WTC11 (cell line): ENCODE results near the gene DCAF15. TPM values are rescaled to one million over a fixed set of nuclear protein-coding genes. Genes with fewer than 3 reads are reported as not detected.

Source experiments
- ATAC-seq: fragments of 200-7000 bp; cut with Tn5 transposase; 2 replicates; pipeline ENCODE4 v1.10.0; 2021; ENCODE audit warnings: mild to moderate bottlenecking, moderate library complexity
- CTCF ChIA-PET: fragments of 300-600 bp; sonication (Branson Sonifier 250); formaldehyde crosslinking; loops from one replicate; lab custom pipeline; 2021; ENCODE audit warnings: antibody characterized with exemption; lab: Charles Lee
- POLR2A ChIA-PET: fragments of 350-600 bp; sonication (Branson Sonifier 250); formaldehyde crosslinking; loops from one replicate; lab custom pipeline; 2021; ENCODE audit warnings: antibody characterized with exemption; lab: Charles Lee
- DNase-seq: peaks from one replicate; pipeline ENCODE4 v3.0.0; 2021; ENCODE audit warnings: low spot score
- H3K27ac Mint-ChIP-seq: 2 replicates; pipeline ENCODE4 v1.8.0; 2021; ENCODE audit warnings: mixed read lengths
- H3K27me3 Mint-ChIP-seq: 2 replicates; pipeline ENCODE4 v1.8.0; 2021; ENCODE audit warnings: low read depth, mild to moderate bottlenecking, moderate library complexity, mixed read lengths
- H3K36me3 Mint-ChIP-seq: 2 replicates; pipeline ENCODE4 v1.8.0; 2021; ENCODE audit warnings: mixed read lengths
- H3K4me1 Mint-ChIP-seq: 2 replicates; pipeline ENCODE4 v1.8.0; 2022; ENCODE audit warnings: mixed read lengths
- H3K4me3 Mint-ChIP-seq: 2 replicates; pipeline ENCODE4 v1.8.0; 2021; ENCODE audit warnings: mild to moderate bottlenecking, moderate library complexity, mixed read lengths
- H3K9me3 Mint-ChIP-seq: 2 replicates; pipeline ENCODE4 v1.8.0; 2021; ENCODE audit warnings: mixed read lengths
- EMX1 ChIP-seq: fragments of 250-450 bp; sonication (Bioruptor Pico); IDR thresholded peaks from 2 replicates; pipeline ENCODE4 v1.8.0; 2021; ENCODE audit warnings: mild to moderate bottlenecking
- FOXP1 ChIP-seq: sonication (generic); formaldehyde crosslinking; IDR thresholded peaks from 2 replicates; pipeline ENCODE4 v1.8.0; 2022; ENCODE audit warnings: missing genetic modification reagents, mild to moderate bottlenecking, moderate library complexity, borderline replicate concordance
- ZNF416 ChIP-seq: fragments of 250-450 bp; sonication (Bioruptor Pico); IDR thresholded peaks from 2 replicates; pipeline ENCODE4 v1.9.0; 2021; ENCODE audit warnings: mild to moderate bottlenecking, inconsistent platforms
- ZNF423 ChIP-seq: fragments of 250-450 bp; sonication (Bioruptor Pico); IDR thresholded peaks from 2 replicates; pipeline ENCODE4 v2.1.2; 2022; ENCODE audit warnings: mild to moderate bottlenecking, moderate library complexity
- ZNF671 ChIP-seq: fragments of 250-450 bp; sonication (Bioruptor Pico); IDR thresholded peaks from 2 replicates; pipeline ENCODE4 v1.8.0; 2021; ENCODE audit warnings: mild to moderate bottlenecking
- total RNA-seq: library from RNA; stranded (reverse); gene quantifications from 3 replicates; pipeline ENCODE4 v1.2.3, GENCODE V29; 2021
- TF ChIP-seq, protein P1 (sequence below): sonication (generic); formaldehyde crosslinking; IDR thresholded peaks from 2 replicates; pipeline ENCODE4 v1.8.1; 2023; ENCODE audit warnings: mild to moderate bottlenecking, missing genetic modification reagents
- TF ChIP-seq, protein P2 (sequence below): sonication (generic); formaldehyde crosslinking; IDR thresholded peaks from 2 replicates; pipeline ENCODE4 v1.8.1; 2023; ENCODE audit warnings: mild to moderate bottlenecking, missing genetic modification reagents
- TF ChIP-seq, protein P3 (sequence below): sonication (generic); formaldehyde crosslinking; IDR thresholded peaks from 2 replicates; pipeline ENCODE4 v1.8.1; 2022; ENCODE audit warnings: low read depth, missing genetic modification reagents, borderline replicate concordance
- TF ChIP-seq, protein P4 (sequence below): sonication (generic); formaldehyde crosslinking; IDR thresholded peaks from 2 replicates; pipeline ENCODE4 v1.8.1; 2023; ENCODE audit warnings: mild to moderate bottlenecking, moderate library complexity, missing genetic modification reagents
- TF ChIP-seq, protein P5 (sequence below): sonication (generic); formaldehyde crosslinking; IDR thresholded peaks from 2 replicates; pipeline ENCODE4 v1.8.0; 2023; ENCODE audit warnings: missing genetic modification reagents

Gene DCAF15
- total RNA-seq, 1 experiment from 2014 or later = 82.9 TPM

DNA sequence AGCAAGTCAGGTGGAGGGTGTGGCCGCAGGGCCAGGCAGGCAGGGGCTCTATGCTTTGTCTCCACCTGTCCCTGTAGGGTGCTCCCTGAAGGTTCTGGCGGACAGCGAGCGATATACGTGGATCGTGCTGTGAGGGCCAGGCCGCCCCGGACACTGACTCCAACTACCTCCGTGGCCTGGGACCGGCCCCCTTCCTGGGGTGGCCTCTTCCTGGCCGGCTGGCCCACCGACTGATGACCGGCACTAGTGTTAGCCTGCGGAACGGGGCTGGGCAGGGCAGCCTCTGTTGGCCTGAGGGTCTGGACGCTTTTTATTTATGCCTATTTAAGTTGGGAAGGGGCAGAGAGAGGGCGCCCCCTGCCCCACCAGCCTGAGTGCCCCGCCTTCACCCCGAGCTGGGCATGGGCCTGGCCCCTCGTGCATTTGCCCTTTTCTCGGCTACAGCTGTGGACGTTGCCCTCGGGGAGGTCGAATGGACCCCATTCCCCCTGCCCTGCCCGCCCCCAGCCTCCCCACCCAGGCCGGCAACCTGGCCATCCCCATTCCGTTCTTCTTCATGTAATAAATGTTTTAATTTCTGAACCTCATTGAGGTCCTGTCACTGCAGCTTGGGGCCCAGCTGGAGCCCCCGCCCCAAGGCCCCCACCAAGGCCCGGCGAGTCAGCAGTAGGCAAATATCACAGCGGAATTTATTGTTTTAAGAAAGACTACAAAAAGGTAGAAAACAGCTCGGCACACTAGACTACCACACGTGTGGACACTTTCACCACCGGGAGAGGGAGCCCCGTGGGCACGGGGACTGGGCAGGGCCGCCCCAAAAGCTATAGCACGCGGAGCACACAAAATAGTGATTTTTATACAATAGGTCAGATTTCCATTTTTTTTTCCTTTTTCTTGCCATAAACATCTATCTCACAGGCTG lies 8.8 kb downstream of the DCAF15 start:
- H3K27ac Mint-ChIP-seq = peak overlapping the region; percentile 87
- TF ChIP-seq ZNF416 (CRISPR knock-in tag) (no peak), EMX1 (CRISPR knock-in tag) (0 out of 2 replicates have a peak, but pooled peaks have one; percentile 6), ZNF671 (no peak), FOXP1 (no peak)
- TF ChIP-seq, protein P1, sequence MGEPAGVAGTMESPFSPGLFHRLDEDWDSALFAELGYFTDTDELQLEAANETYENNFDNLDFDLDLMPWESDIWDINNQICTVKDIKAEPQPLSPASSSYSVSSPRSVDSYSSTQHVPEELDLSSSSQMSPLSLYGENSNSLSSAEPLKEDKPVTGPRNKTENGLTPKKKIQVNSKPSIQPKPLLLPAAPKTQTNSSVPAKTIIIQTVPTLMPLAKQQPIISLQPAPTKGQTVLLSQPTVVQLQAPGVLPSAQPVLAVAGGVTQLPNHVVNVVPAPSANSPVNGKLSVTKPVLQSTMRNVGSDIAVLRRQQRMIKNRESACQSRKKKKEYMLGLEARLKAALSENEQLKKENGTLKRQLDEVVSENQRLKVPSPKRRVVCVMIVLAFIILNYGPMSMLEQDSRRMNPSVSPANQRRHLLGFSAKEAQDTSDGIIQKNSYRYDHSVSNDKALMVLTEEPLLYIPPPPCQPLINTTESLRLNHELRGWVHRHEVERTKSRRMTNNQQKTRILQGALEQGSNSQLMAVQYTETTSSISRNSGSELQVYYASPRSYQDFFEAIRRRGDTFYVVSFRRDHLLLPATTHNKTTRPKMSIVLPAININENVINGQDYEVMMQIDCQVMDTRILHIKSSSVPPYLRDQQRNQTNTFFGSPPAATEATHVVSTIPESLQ = no peak
- H3K4me1 Mint-ChIP-seq = peaks cover 6% of the 10 kb centered on the region
- ATAC-seq (no peak), DNase-seq (no peak)
- H3K4me3 Mint-ChIP-seq = peak overlapping the region; percentile 53
- peaks cover 18% of the 10 kb centered on the region for H3K36me3 Mint-ChIP-seq
- H3K9me3 Mint-ChIP-seq = no peaks in the 10 kb centered on the region
- POLR2A ChIA-PET = interaction anchor here (1.7 to 3.5 kb wide), 4 partner anchors 8 to 71 kb away, joined by 6 to 23 read pairs (median 12); partner anchors contain the start of genes DCAF15 and IL27RA
- CTCF ChIA-PET = interaction anchor here (0.5 to 3.7 kb wide), 18 partner anchors 9 to 98 kb away, joined by 3 to 30 read pairs (median 8); partner anchors contain the start of genes DCAF15, IL27RA, PODNL1 and RFX1
- H3K27me3 Mint-ChIP-seq = peaks cover 3% of the 10 kb centered on the region

DNA sequence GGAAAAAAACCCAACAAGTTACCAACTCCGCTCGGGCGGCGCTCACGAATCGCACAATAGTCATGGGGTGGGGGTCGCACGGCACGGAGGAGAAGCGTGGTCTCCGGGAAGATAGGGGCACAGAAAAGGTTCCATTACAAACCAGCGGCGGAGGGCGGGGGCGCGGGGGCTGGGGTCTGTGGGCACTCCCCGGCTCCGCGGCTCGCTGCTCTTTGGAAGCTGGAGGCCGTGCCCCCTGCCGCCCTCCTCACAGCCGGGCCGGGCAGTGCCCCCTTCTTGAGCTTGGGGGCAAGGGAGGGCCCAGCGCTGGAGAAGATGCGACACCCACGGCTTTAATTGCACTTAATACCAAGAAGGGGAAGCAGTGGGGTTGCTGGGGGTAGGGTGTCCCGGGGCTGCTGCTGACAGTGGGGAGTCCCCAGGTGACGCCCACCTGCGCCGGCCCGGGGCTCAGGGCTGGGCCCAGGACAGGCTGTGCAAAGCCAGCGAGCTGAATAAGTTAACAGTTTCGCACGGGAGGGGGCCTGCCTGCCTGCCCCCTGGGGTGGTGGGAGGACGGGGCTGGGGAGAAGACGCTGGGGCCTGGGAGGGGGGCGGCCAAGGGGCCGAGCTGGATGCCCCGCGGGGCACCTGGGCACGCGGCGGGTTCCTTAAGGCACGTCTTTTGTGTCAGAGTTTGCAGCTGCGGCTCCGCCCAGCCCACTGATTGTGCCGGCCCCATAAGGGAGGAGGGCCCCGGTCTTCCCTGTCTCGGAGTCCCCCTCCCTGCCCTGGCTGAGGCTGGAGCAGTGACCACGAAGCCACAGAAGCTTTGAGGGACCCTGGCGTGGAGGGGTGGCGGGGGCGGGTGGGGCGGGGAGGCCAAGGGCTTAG lies 9.8 kb downstream of the DCAF15 start:
- Mint-ChIP-seq H3K4me1 (peaks cover 6% of the 10 kb centered on the region), H3K36me3 (peaks cover 9% of the 10 kb centered on the region), H3K27ac (no peak overlapping the region; the same call in 1 of the 2 replicates), H3K27me3 (peaks cover 3% of the 10 kb centered on the region), H3K9me3 (no peaks in the 10 kb centered on the region), H3K4me3 (peak overlapping the region; percentile 53)
- ChIA-PET POLR2A (interaction anchor here (0.6 to 3.5 kb wide), 13 partner anchors 9 to 476 kb away, joined by 3 to 23 read pairs (median 5); partner anchors contain the start of genes DCAF15 and IL27RA), CTCF (interaction anchor here (0.5 to 3.7 kb wide), 18 partner anchors 10 to 385 kb away, joined by 3 to 30 read pairs (median 10); partner anchors contain the start of genes DCAF15, IL27RA, MISP3 and RFX1)
- ATAC-seq (peak; percentile 49), DNase-seq (peak; percentile 62)
- TF ChIP-seq, protein P2, sequence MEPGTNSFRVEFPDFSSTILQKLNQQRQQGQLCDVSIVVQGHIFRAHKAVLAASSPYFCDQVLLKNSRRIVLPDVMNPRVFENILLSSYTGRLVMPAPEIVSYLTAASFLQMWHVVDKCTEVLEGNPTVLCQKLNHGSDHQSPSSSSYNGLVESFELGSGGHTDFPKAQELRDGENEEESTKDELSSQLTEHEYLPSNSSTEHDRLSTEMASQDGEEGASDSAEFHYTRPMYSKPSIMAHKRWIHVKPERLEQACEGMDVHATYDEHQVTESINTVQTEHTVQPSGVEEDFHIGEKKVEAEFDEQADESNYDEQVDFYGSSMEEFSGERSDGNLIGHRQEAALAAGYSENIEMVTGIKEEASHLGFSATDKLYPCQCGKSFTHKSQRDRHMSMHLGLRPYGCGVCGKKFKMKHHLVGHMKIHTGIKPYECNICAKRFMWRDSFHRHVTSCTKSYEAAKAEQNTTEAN (CRISPR knock-in tag) = no peak
- peak; percentile 72; the same call in 1 of the 2 replicates for TF ChIP-seq ZNF423 (CRISPR knock-in tag)

DNA sequence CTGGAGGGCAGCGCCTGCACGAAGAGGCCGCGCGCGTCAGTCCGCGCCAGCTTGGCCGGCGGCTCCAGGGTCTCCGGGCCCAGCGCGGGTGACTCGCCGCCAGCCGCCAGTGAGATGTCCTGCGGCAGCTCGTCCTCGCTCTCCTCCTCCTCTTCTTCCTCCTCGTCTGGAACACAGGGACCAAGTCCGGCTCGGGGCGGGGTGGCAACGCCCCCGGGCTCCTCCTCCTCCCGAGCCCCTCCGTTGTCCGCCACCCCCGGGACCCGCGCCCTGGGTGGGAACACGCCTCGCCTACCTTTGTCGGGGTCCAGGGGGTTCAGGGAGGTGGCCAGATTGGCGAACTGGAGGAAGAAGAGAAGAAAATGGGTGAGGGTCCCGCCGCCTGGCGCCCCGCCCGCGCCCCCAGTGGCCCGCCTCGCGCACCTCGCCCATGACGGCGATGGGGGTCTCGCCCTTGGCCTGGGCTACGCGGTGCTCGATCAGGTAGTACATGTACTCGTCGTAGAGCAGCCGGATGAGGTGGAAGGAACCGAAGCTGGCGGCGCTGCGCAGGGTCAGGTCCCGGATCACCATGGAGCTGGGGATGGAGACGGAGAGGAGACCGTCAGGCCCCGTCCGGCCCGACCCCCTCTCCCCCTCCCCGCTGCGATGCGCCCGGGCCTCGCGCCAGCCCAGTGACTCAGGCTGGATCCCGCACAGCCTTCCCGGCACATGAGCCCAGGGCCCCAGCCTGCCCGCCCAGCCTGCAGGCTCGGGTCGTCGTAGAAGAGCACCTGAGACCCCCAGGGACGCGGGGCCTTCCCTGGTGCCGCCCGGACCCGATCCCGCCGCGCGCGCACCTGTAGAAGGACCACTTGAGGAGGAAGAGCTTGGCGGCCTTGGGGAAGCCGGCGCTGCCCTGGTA lies 10.6 kb downstream of the DCAF15 start:
- DNase-seq (peak; percentile 61), ATAC-seq (peak; percentile 39)
- POLR2A ChIA-PET = interaction anchor here (0.6 to 3.5 kb wide), 11 partner anchors 10 to 94 kb away, joined by 3 to 23 read pairs (median 5); partner anchors contain the start of genes DCAF15, IL27RA and PODNL1
- Mint-ChIP-seq H3K36me3 (peaks cover 8% of the 10 kb centered on the region; the same call in 1 of the 2 replicates), H3K9me3 (no peaks in the 10 kb centered on the region), H3K4me3 (peak overlapping the region; percentile 56), H3K27ac (no peak overlapping the region), H3K4me1 (peaks cover 6% of the 10 kb centered on the region), H3K27me3 (peaks cover 3% of the 10 kb centered on the region)
- TF ChIP-seq, protein P3, sequence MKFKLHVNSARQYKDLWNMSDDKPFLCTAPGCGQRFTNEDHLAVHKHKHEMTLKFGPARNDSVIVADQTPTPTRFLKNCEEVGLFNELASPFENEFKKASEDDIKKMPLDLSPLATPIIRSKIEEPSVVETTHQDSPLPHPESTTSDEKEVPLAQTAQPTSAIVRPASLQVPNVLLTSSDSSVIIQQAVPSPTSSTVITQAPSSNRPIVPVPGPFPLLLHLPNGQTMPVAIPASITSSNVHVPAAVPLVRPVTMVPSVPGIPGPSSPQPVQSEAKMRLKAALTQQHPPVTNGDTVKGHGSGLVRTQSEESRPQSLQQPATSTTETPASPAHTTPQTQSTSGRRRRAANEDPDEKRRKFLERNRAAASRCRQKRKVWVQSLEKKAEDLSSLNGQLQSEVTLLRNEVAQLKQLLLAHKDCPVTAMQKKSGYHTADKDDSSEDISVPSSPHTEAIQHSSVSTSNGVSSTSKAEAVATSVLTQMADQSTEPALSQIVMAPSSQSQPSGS = no peak
- 0 out of 2 replicates have a peak, but pooled peaks have one; percentile 48 for TF ChIP-seq ZNF416 (CRISPR knock-in tag)
- TF ChIP-seq, protein P4, sequence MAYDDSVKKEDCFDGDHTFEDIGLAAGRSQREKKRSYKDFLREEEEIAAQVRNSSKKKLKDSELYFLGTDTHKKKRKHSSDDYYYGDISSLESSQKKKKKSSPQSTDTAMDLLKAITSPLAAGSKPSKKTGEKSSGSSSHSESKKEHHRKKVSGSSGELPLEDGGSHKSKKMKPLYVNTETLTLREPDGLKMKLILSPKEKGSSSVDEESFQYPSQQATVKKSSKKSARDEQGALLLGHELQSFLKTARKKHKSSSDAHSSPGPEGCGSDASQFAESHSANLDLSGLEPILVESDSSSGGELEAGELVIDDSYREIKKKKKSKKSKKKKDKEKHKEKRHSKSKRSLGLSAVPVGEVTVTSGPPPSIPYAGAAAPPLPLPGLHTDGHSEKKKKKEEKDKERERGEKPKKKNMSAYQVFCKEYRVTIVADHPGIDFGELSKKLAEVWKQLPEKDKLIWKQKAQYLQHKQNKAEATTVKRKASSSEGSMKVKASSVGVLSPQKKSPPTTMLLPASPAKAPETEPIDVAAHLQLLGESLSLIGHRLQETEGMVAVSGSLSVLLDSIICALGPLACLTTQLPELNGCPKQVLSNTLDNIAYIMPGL (CRISPR knock-in tag) = 0 out of 2 replicates have a peak, but pooled peaks have one; percentile 10
- TF ChIP-seq, protein P5, sequence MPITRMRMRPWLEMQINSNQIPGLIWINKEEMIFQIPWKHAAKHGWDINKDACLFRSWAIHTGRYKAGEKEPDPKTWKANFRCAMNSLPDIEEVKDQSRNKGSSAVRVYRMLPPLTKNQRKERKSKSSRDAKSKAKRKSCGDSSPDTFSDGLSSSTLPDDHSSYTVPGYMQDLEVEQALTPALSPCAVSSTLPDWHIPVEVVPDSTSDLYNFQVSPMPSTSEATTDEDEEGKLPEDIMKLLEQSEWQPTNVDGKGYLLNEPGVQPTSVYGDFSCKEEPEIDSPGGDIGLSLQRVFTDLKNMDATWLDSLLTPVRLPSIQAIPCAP = 0 out of 2 replicates have a peak, but pooled peaks have one; percentile 25
- CTCF ChIA-PET = interaction anchor here (0.6 to 3.7 kb wide), 20 partner anchors 10 to 109 kb away, joined by 3 to 30 read pairs (median 8); partner anchors contain the start of genes DCAF15, IL27RA, MISP3 and PODNL1
